Measurements from ENCODE around the gene PIM2. TPM values are rescaled to one million over a fixed set of nuclear protein-coding genes. Genes with fewer than 3 reads are reported as not detected.

Gene PIM2
- total and polyA plus RNA-seq, 7 donors: 2.4 to 42.0 (median 6.6) TPM

DNA sequence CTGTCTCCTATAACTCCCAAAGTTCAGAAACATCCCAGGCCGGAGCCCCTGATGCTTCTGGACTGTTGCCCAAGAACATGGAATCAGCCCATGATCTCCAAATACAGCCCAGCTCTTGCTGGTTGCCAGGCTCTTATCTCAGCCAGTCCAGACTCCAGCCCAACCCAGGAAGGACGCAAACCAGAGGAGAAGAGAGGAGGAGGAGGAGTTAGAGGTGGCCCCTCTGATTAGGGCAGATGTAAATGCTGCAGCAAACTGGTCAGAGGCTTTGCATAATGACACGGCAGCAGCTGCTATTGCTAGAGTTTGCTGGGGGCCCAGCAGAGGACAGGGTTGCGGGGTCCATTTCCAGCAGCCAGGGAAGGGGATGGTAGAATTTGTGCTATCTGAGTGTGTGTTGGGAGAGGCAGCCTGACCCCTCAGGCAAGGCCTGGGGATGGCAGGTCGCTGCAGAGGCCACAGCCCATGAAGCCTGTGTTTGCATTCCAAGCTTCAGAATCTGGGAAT is 42.8 kb upstream of the PIM2 start:
- no peaks in the 10 kb centered on the region for H3K36me3 ChIP-seq
- WGBS, 2 donors: 59 to 67% methylated on average over 5 of the region's 5 CpGs
- DNase-seq: no peak
- no peak overlapping the region for H3K4me3 ChIP-seq
- no peaks in the 10 kb centered on the region for H3K9me3 ChIP-seq
- intact Hi-C loops (cut with DNase I): no loop called here
- H3K27ac ChIP-seq: no peak overlapping the region
- H3K4me1 ChIP-seq: peaks cover 0 to 10% (median 6%) of the 10 kb centered on the region in 4 donors
- TF ChIP-seq, protein P1, sequence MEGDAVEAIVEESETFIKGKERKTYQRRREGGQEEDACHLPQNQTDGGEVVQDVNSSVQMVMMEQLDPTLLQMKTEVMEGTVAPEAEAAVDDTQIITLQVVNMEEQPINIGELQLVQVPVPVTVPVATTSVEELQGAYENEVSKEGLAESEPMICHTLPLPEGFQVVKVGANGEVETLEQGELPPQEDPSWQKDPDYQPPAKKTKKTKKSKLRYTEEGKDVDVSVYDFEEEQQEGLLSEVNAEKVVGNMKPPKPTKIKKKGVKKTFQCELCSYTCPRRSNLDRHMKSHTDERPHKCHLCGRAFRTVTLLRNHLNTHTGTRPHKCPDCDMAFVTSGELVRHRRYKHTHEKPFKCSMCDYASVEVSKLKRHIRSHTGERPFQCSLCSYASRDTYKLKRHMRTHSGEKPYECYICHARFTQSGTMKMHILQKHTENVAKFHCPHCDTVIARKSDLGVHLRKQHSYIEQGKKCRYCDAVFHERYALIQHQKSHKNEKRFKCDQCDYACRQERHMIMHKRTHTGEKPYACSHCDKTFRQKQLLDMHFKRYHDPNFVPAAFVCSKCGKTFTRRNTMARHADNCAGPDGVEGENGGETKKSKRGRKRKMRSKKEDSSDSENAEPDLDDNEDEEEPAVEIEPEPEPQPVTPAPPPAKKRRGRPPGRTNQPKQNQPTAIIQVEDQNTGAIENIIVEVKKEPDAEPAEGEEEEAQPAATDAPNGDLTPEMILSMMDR (IDR thresholded peaks at IDR 0.05): no peak
- TF ChIP-seq POLR2AphosphoS5 (IDR thresholded peaks at IDR 0.05) (no peak), EP300 (IDR thresholded peaks at IDR 0.05) (no peak), POLR2A (IDR thresholded peaks at IDR 0.05) (no peak)
- no peaks in the 10 kb centered on the region for H3K27me3 ChIP-seq

DNA sequence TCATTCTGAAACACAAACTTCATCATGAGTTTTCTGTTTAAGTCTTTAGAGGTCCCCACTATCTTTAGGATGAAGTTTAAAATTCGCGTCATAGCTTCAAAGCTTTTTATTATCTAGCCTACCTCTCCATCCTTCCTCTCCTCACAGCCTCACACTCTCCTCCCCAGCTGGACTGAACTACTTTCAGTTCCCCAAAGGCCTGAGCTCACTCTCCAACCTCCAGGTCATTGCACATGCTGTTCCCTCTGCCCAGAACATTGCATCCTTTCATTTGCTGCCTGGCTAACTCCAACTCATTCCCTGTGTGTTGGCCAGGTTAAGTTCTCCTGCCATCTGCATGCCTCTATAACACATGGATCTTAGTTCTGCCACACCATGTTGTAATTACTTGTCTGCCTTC is 41.5 kb upstream of the PIM2 start:
- DNase-seq: no peak
- Histone ChIP-seq H3K9me3 (no peaks in the 10 kb centered on the region), H3K27me3 (no peaks in the 10 kb centered on the region), H3K4me3 (no peak overlapping the region), H3K4me1 (peaks cover 0 to 22% (median 18%) of the 10 kb centered on the region in 4 donors), H3K27ac (peak overlapping the region; percentile 88 to 90 (median 90)), H3K36me3 (peaks cover 0 to 4% (median 1%) of the 10 kb centered on the region in 4 donors)
- 80 to 93% methylated on average over 2 of the region's 2 CpGs for WGBS, 2 donors
- no peak for TF ChIP-seq EP300 (IDR thresholded peaks at IDR 0.05)
- TF ChIP-seq POLR2AphosphoS5 (IDR thresholded peaks at IDR 0.05): no peak
- TF ChIP-seq, protein P1 (IDR thresholded peaks at IDR 0.05): no peak
- TF ChIP-seq POLR2A (IDR thresholded peaks at IDR 0.05): no peak
- intact Hi-C loops (cut with DNase I): no loop called here

DNA sequence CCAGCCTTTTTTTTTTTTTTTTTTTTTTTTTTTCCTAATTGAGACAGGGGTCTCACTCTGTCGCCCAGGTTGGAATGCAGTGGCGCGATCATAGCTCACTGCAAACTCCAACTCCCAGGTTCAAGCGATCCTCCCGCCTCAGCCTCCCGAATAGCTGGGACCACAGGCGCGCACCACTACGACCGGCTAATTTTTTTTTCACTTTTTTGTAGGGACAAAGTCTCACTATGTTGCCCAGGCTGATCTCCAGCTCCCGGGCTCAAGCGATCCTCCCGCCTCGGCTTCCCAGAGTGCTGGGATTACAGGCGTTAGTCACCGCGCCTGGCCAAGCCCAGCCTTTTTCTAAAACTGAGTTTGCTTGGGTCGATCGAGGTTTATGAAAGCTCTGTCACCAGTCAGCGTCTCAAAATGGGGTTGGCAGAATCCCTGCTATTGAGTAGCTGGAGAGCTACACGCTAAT is 39.8 kb upstream of the PIM2 start:
- WGBS, 2 donors: 1% methylated on average over 21 of the region's 21 CpGs
- Histone ChIP-seq H3K27me3 (no peaks in the 10 kb centered on the region), H3K4me1 (peaks cover 0 to 36% (median 23%) of the 10 kb centered on the region in 4 donors), H3K4me3 (peak overlapping the region; percentile 32 to 71 (median 70)), H3K36me3 (peaks cover 0 to 12% (median 2%) of the 10 kb centered on the region in 4 donors), H3K9me3 (no peaks in the 10 kb centered on the region), H3K27ac (peak overlapping the region; percentile 88 to 90 (median 90))
- DNase-seq: peak; percentile 82
- TF ChIP-seq, protein P1 (IDR thresholded peaks at IDR 0.05): no peak
- TF ChIP-seq POLR2AphosphoS5 (IDR thresholded peaks at IDR 0.05) (peak in 1 of 4 donors; percentile 6), POLR2A (IDR thresholded peaks at IDR 0.05) (peak; percentile 5 to 21), EP300 (IDR thresholded peaks at IDR 0.05) (no peak)
- intact Hi-C loops (cut with DNase I): loop anchor here (2.0 to 10.0 kb wide), 4 partner anchors 66 to 264 kb away; partner anchors contain the start of genes HDAC6, SUV39H1 and TFE3

DNA sequence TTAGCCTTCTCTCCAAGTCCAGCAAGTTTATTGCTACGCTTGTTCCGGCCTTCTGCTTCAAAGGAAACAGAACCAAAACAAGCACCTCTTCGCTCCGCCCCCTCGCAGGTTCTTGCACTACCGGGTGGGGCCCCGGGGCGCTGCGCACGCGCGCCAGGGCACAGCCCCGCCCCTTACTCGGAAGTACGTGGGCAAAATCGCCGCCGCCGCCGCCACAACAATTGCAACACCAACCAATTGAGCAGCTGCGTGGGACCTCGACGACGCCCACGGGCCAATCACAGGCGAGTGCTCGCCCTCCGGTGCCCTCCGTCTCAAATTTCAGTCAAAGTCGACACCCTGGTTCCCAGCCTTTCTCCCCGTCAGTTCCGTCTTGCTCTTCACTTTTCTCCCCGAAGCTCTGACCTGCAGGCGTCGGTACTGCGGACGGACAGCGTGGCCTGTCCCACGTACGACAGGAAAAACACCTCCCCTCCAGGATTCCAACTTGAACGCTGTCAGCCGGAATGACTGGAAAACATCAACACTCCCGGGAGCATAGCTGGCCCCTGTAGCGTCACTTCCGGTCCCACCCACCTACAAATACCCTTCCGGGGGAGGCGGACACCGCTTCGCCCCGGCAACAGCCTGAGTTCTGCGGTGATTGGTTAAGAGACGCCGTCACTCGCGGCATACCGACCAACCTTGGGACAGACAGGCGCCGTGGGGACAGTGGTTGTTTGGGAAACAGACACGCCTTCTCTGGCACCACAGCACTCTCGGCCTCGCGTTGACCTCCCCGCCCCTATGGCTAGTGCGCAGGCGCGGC is 39.2 kb upstream of the PIM2 start:
- intact Hi-C loops (cut with DNase I): loop anchor here (2.0 to 10.0 kb wide), 4 partner anchors 66 to 263 kb away; partner anchors contain the start of genes HDAC6, SUV39H1 and TFE3
- H3K4me1 ChIP-seq: peaks cover 0 to 43% (median 26%) of the 10 kb centered on the region in 4 donors
- WGBS, 2 donors: 0% methylated on average over 66 of the region's 66 CpGs
- H3K4me3 ChIP-seq: peak overlapping the region; percentile 45 to 71 (median 70)
- peak overlapping the region; percentile 89 to 90 (median 90) for H3K27ac ChIP-seq
- H3K36me3 ChIP-seq: peaks cover 0 to 13% (median 2%) of the 10 kb centered on the region in 4 donors
- TF ChIP-seq EP300 (IDR thresholded peaks at IDR 0.05) (no peak), POLR2AphosphoS5 (IDR thresholded peaks at IDR 0.05) (peak; percentile 60 to 89 (median 72)), POLR2A (IDR thresholded peaks at IDR 0.05) (peak; percentile 17 to 66)
- TF ChIP-seq, protein P1 (IDR thresholded peaks at IDR 0.05): no peak
- no peaks in the 10 kb centered on the region for H3K27me3 ChIP-seq
- H3K9me3 ChIP-seq: no peaks in the 10 kb centered on the region
- DNase-seq: peak; percentile 99

Measured in sigmoid colon (tissue), 7 donors.